HepG2 (cell line): Measurements from ENCODE around the gene PRRC2A. TPM values are rescaled to one million over a fixed set of nuclear protein-coding genes. Genes with fewer than 3 reads are reported as not detected.

Experiments
- DBP ChIP-seq: sonication (generic); formaldehyde crosslinking; IDR thresholded peaks from 2 replicates; pipeline ENCODE4 v1.4.0; 2020; ENCODE audit warnings: missing genetic modification reagents; ENCODE audit errors: not compliant biosample characterization
- FOSL2 ChIP-seq: sonication (generic); formaldehyde crosslinking; IDR thresholded peaks from 2 replicates; pipeline ENCODE4 v1.4.0; 2020; ENCODE audit warnings: missing genetic modification reagents
- GTF2F1 ChIP-seq: fragments of 150-350 bp; IDR thresholded peaks from 2 replicates; pipeline ENCODE4 v1.6.1; 2014; ENCODE audit warnings: low read length
- ONECUT2 ChIP-seq: sonication (generic); formaldehyde crosslinking; IDR thresholded peaks from 2 replicates; pipeline ENCODE4 v1.4.0; 2020; ENCODE audit warnings: missing genetic modification reagents
- SP1 ChIP-seq, 2 experiments: fragments of 450-650 bp in 1 of 2; sonication (generic) in 1 of 2; formaldehyde crosslinking in 1 of 2; IDR thresholded peaks; 2 replicates each; pipeline versions ENCODE4 v1.4.0 to v1.6.1; 2016 to 2020; ENCODE audit warnings: missing genetic modification reagents in 1 of 2
- TARDBP ChIP-seq: sonication (generic); formaldehyde crosslinking; IDR thresholded peaks from 2 replicates; pipeline ENCODE4 v1.8.0; 2022; ENCODE audit warnings: mild to moderate bottlenecking, missing genetic modification reagents
- ZBED4 ChIP-seq: sonication (generic); formaldehyde crosslinking; IDR thresholded peaks from 2 replicates; pipeline ENCODE4 v1.4.0; 2020; ENCODE audit warnings: missing genetic modification reagents, borderline replicate concordance
- ZBTB4 ChIP-seq: sonication (generic); formaldehyde crosslinking; IDR thresholded peaks from 2 replicates; pipeline ENCODE4 v1.4.0; 2020; ENCODE audit warnings: missing genetic modification reagents, mild to moderate bottlenecking, borderline replicate concordance
- ZNF543 ChIP-seq: sonication (generic); formaldehyde crosslinking; IDR thresholded peaks from 2 replicates; pipeline ENCODE4 v1.4.0; 2020; ENCODE audit warnings: mild to moderate bottlenecking, missing genetic modification reagents
- polyA plus RNA-seq, 8 experiments: library from polyadenylated mRNA; depleted of rRNA in 3 of 8; stranded (reverse) in 7 of 8; unstranded in 1 of 8; fragments of >200 nt; fragmentation: Illumina TruSeq in 4 of 8; extraction: Trizol in 4 of 8; gene quantifications; 2 replicates each; pipeline versions ENCODE4 v1.2.1 to v1.2.3, GENCODE V29; 2011 to 2016; ENCODE audit warnings: low read depth in 4 of 8, missing spikeins in 1 of 8, mixed read lengths in 1 of 8; ENCODE audit not compliant: insufficient read depth in 1 of 8
- total RNA-seq, 5 experiments: library from RNA; depleted of rRNA; stranded (reverse); fragments of >200 nt; fragmentation: Illumina TruSeq; extraction: Trizol; gene quantifications; 2 replicates each; pipeline ENCODE4 v1.2.3, GENCODE V29; 2016; ENCODE audit warnings: low read depth in 1 of 5
- TF ChIP-seq, protein P1 (sequence below), 2 experiments: sonication (generic) in 1 of 2; formaldehyde crosslinking in 1 of 2; IDR thresholded peaks; 2 replicates each; pipeline versions ENCODE4 v1.6.1 to v1.9.0; 2014 to 2022; ENCODE audit warnings: antibody characterized with exemption in 1 of 2, borderline replicate concordance in 1 of 2, inconsistent platforms in 1 of 2, low read depth in 1 of 2, missing genetic modification reagents in 1 of 2
- TF ChIP-seq, protein P2 (sequence below): IDR thresholded peaks from 2 replicates; pipeline ENCODE4 v1.6.1; 2018; ENCODE audit warnings: missing genetic modification reagents

Gene PRRC2A
- total and polyA plus RNA-seq, 2 of the 13 experiments (the other 11 are each of a cell fraction or from before 2014, with no cell fraction given): 38.9 to 47.4 TPM

- no peak for TF ChIP-seq ZBTB4 (CRISPR knock-in tag)
- TF ChIP-seq, protein P1, sequence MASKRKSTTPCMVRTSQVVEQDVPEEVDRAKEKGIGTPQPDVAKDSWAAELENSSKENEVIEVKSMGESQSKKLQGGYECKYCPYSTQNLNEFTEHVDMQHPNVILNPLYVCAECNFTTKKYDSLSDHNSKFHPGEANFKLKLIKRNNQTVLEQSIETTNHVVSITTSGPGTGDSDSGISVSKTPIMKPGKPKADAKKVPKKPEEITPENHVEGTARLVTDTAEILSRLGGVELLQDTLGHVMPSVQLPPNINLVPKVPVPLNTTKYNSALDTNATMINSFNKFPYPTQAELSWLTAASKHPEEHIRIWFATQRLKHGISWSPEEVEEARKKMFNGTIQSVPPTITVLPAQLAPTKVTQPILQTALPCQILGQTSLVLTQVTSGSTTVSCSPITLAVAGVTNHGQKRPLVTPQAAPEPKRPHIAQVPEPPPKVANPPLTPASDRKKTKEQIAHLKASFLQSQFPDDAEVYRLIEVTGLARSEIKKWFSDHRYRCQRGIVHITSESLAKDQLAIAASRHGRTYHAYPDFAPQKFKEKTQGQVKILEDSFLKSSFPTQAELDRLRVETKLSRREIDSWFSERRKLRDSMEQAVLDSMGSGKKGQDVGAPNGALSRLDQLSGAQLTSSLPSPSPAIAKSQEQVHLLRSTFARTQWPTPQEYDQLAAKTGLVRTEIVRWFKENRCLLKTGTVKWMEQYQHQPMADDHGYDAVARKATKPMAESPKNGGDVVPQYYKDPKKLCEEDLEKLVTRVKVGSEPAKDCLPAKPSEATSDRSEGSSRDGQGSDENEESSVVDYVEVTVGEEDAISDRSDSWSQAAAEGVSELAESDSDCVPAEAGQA (IDR thresholded peaks at IDR 0.05; ENCODE audit: low read depth): no peak
- TF ChIP-seq, protein P1 (CRISPR knock-in tag; IDR thresholded peaks at IDR 0.05; ENCODE audit: borderline replicate concordance): no peak
- peak; percentile 70 for TF ChIP-seq TARDBP
- TF ChIP-seq GTF2F1: no peak
- TF ChIP-seq SP1 (IDR thresholded peaks at IDR 0.05): no peak
- TF ChIP-seq SP1 (CRISPR knock-in tag; IDR thresholded peaks at IDR 0.05): peak; percentile 77
- TF ChIP-seq, protein P2, sequence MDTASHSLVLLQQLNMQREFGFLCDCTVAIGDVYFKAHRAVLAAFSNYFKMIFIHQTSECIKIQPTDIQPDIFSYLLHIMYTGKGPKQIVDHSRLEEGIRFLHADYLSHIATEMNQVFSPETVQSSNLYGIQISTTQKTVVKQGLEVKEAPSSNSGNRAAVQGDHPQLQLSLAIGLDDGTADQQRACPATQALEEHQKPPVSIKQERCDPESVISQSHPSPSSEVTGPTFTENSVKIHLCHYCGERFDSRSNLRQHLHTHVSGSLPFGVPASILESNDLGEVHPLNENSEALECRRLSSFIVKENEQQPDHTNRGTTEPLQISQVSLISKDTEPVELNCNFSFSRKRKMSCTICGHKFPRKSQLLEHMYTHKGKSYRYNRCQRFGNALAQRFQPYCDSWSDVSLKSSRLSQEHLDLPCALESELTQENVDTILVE (CRISPR knock-in tag): peak; percentile 82; the same call in 1 of the 2 replicates
- peak; percentile 78; the same call in 1 of the 2 replicates for TF ChIP-seq ZNF543
- TF ChIP-seq DBP (CRISPR knock-in tag): peak; percentile 82
- peak; percentile 28; the same call in 1 of the 2 replicates for TF ChIP-seq FOSL2 (CRISPR knock-in tag)
- TF ChIP-seq ZBED4: peak; percentile 56; the same call in 1 of the 2 replicates
- TF ChIP-seq ONECUT2: no peak
These were observed 40.1 kb downstream of the PRRC2A start, which contains the start of gene C6orf47 (continued) for GRCh38 chr6:31660381-31661261.
